Aorta (tissue), 5 donors: ENCODE data around the gene EPHB4. TPM values are rescaled to one million over a fixed set of nuclear protein-coding genes. Genes with fewer than 3 reads are reported as not detected.
"Not testable (repeated sequence)": the region's sequence is repeated elsewhere in the genome, so short reads cannot be mapped to it uniquely, and the experiment has no call there.

Experiments
- ATAC-seq: fragments of 200-7000 bp; cut with Tn5 transposase; one replicate; pipeline ENCODE4 v1.9.1; 2022; ENCODE audit warnings: moderate library complexity; ENCODE audit not compliant: low FRiP score
- DNase-seq, 2 donors: peaks; one replicate each; pipeline ENCODE4 v3.0.0-alpha.2; 2020
- H3K27ac ChIP-seq, 2 donors: one replicate each; pipeline ENCODE4 v1.5.1; 2013; ENCODE audit warnings: low read length in 2 of 2, mild to moderate bottlenecking in 2 of 2, moderate library complexity in 2 of 2, control low read depth in 1 of 2, inconsistent platforms in 1 of 2, low read depth in 1 of 2
- H3K27me3 ChIP-seq, 2 donors: one replicate each; pipeline ENCODE4 v1.6.1; 2013; ENCODE audit warnings: control low read depth in 1 of 2, low read length in 1 of 2, mild to moderate bottlenecking in 1 of 2, moderate library complexity in 1 of 2; ENCODE audit not compliant: insufficient read depth in 2 of 2, control insufficient read depth in 1 of 2
- H3K36me3 ChIP-seq, 2 donors: one replicate each; pipeline ENCODE4 v1.6.1; 2013; ENCODE audit warnings: control low read depth in 1 of 2, low read length in 1 of 2, mild to moderate bottlenecking in 1 of 2; ENCODE audit not compliant: insufficient read depth in 2 of 2, control insufficient read depth in 1 of 2
- H3K4me1 ChIP-seq, 2 donors: one replicate each; pipeline ENCODE4 v1.6.1; 2013; ENCODE audit warnings: low read length in 2 of 2, control low read depth in 1 of 2, mild to moderate bottlenecking in 1 of 2, moderate library complexity in 1 of 2; ENCODE audit not compliant: insufficient read depth in 2 of 2, control insufficient read depth in 1 of 2
- H3K4me3 ChIP-seq, 2 donors: one replicate each; pipeline ENCODE4 v1.5.1; 2013; ENCODE audit warnings: low read length in 2 of 2, control low read depth in 1 of 2, mild to moderate bottlenecking in 1 of 2
- H3K9me3 ChIP-seq: one replicate; pipeline ENCODE4 v1.6.1; 2013; ENCODE audit warnings: mild to moderate bottlenecking, low read length; ENCODE audit not compliant: control insufficient read depth
- WGBS, 2 donors: extraction: QIAGEN DNeasy Blood & Tissue Kit; methylation state at CpG; one replicate each; pipeline ENCODE4 v1.1.7; 2013; 5-methylcytosine and 5-hydroxymethylcytosine counted together
- intact Hi-C, 2 donors: fragments of 100-400 bp; cut with DNase I; formaldehyde crosslinking; loops; one replicate each; pipeline versions ENCODE4 v1.14.2 to v1.15.0; 2022
- polyA plus RNA-seq, 2 donors: library from polyadenylated mRNA; stranded (reverse); fragments of 200-250 nt; gene quantifications; one replicate each; pipeline ENCODE4 v1.2.3, GENCODE V29; 2013
- total RNA-seq, 2 donors: library from RNA; stranded (reverse); fragmentation: NEBNext Ultra II Directional; extraction: Animal tissue kit (Norgen Biotek cat#: 25700); gene quantifications; one replicate each; pipeline ENCODE4 v1.2.1, GENCODE V29; 2021
- donor health status: healthy with polysubstance abuse.
- donor health status: Bipolar disorder and iron deficiency.
- donor health status: DM: no; HTN: no; CAD: no.
- donor health status: DM: no; HTN: no; CAD: no.
- donor health status: DM: yes; HTN: yes; CAD: no.

The EPHB4 gene
- total and polyA plus RNA-seq, 4 donors = 4.3 to 71.6 (median 24.7) TPM

GRCh38 chr7:100817097-100817496 is 10.2 kb downstream of the EPHB4 start:
- no peaks in the 10 kb centered on the region for H3K9me3 ChIP-seq
- WGBS, 2 donors = 98 to 99% methylated on average over 19 of the region's 19 CpGs
- intact Hi-C loops = no loop called here
- no peaks in the 10 kb centered on the region for H3K27me3 ChIP-seq
- H3K36me3 ChIP-seq = no peaks in the 10 kb centered on the region
- DNase-seq (no peak), ATAC-seq (no peak)
- no peak overlapping the region for H3K27ac ChIP-seq
- no peaks in the 10 kb centered on the region for H3K4me1 ChIP-seq
- H3K4me3 ChIP-seq = no peak overlapping the region

- WGBS, 2 donors = 96% methylated on average over 14 to 16 of the region's 16 CpGs
- ATAC-seq, H3K4me3 ChIP-seq, H3K36me3 ChIP-seq, H3K4me1 ChIP-seq, DNase-seq, H3K27me3 ChIP-seq, H3K9me3 ChIP-seq, intact Hi-C loops, H3K27ac ChIP-seq: not testable (repeated sequence)
Observed at GRCh38 chr7:100816515-100816914, 10.8 kb downstream of the EPHB4 start.

GRCh38 chr7:100812729-100813128 is 14.6 kb downstream of the EPHB4 start:
- no peak for ATAC-seq
- Histone ChIP-seq H3K4me3 (no peak overlapping the region), H3K4me1 (no peaks in the 10 kb centered on the region), H3K9me3 (no peaks in the 10 kb centered on the region), H3K27ac (no peak overlapping the region), H3K36me3 (no peaks in the 10 kb centered on the region), H3K27me3 (no peaks in the 10 kb centered on the region)
- intact Hi-C loops = no loop called here
- no peak for DNase-seq
- 95 to 96% methylated on average over 22 of the region's 22 CpGs for WGBS, 2 donors

- H3K27ac ChIP-seq = no peak overlapping the region
- intact Hi-C loops = no loop called here
- no peaks in the 10 kb centered on the region for H3K4me1 ChIP-seq
- WGBS, 2 donors = 78 to 87% methylated on average over 6 of the region's 6 CpGs
- H3K4me3 ChIP-seq = no peak overlapping the region
- no peaks in the 10 kb centered on the region for H3K9me3 ChIP-seq
- H3K27me3 ChIP-seq = no peaks in the 10 kb centered on the region
- no peak for DNase-seq
- no peaks in the 10 kb centered on the region for H3K36me3 ChIP-seq
- no peak for ATAC-seq
Observed at GRCh38 chr7:100811480-100811879, 15.8 kb downstream of the EPHB4 start.

GRCh38 chr7:100808354-100808875 is 18.9 kb downstream of the EPHB4 start:
- Histone ChIP-seq H3K27me3 (no peaks in the 10 kb centered on the region), H3K4me3 (no peak overlapping the region), H3K9me3 (no peaks in the 10 kb centered on the region), H3K36me3 (no peaks in the 10 kb centered on the region), H3K4me1 (no peaks in the 10 kb centered on the region), H3K27ac (no peak overlapping the region)
- DNase-seq = no peak
- ATAC-seq = no peak
- WGBS, 2 donors = 87% methylated on average over 5 of the region's 5 CpGs
- intact Hi-C loops = no loop called here

- H3K9me3 ChIP-seq, H3K27ac ChIP-seq, ATAC-seq, intact Hi-C loops, H3K36me3 ChIP-seq, H3K27me3 ChIP-seq, H3K4me1 ChIP-seq, H3K4me3 ChIP-seq, DNase-seq: not testable (repeated sequence)
- 94 to 95% methylated on average over 6 of the region's 6 CpGs for WGBS, 2 donors
Observed at GRCh38 chr7:100806883-100807282, 20.4 kb downstream of the EPHB4 start.

- intact Hi-C loops = no loop called here
- no peaks in the 10 kb centered on the region for H3K9me3 ChIP-seq
- no peaks in the 10 kb centered on the region for H3K27me3 ChIP-seq
- DNase-seq = no peak
- H3K36me3 ChIP-seq = no peaks in the 10 kb centered on the region
- ATAC-seq = no peak
- 91 to 93% methylated on average over 9 of the region's 9 CpGs for WGBS, 2 donors
- no peak overlapping the region for H3K27ac ChIP-seq
- H3K4me1 ChIP-seq = no peaks in the 10 kb centered on the region
- no peak overlapping the region for H3K4me3 ChIP-seq
Observed at GRCh38 chr7:100806276-100806675, 21.0 kb downstream of the EPHB4 start.

GRCh38 chr7:100804681-100805431 is 22.5 kb downstream of the EPHB4 start:
- DNase-seq (no peak), ATAC-seq (peak; percentile 20)
- 95 to 96% methylated on average over 22 of the region's 22 CpGs for WGBS, 2 donors
- H3K27ac ChIP-seq = no peak overlapping the region
- H3K4me3 ChIP-seq = no peak overlapping the region
- intact Hi-C loops = no loop called here
- H3K27me3 ChIP-seq = no peaks in the 10 kb centered on the region
- no peaks in the 10 kb centered on the region for H3K9me3 ChIP-seq
- no peaks in the 10 kb centered on the region for H3K36me3 ChIP-seq
- no peaks in the 10 kb centered on the region for H3K4me1 ChIP-seq
